Thyroid gland (tissue), 4 donors: ENCODE measurements around the gene FLOT2. TPM values are rescaled to one million over a fixed set of nuclear protein-coding genes. Genes with fewer than 3 reads are reported as not detected.
"Not testable (repeated sequence)": the region's sequence is repeated elsewhere in the genome, so short reads cannot be mapped to it uniquely, and the experiment has no call there.

Source experiments
- DNase-seq, 2 donors: peaks; one replicate each; pipeline ENCODE4 v3.0.0-alpha.2; 2019
- H3K27ac ChIP-seq, 3 donors: fragments of 200-600 bp; sonication (generic); 1 replicate in 2 of 3; 2 replicates in 1 of 3; pipeline ENCODE4 v1.5.1; 2016 to 2019; ENCODE audit warnings: mild to moderate bottlenecking in 1 of 3, moderate library complexity in 1 of 3
- H3K27me3 ChIP-seq: fragments of 200-600 bp; sonication (generic); one replicate; pipeline ENCODE4 v1.5.1; 2019
- H3K36me3 ChIP-seq, 2 donors: fragments of 200-600 bp; sonication (generic); one replicate each; pipeline ENCODE4 v1.5.1; 2016 to 2019
- H3K4me1 ChIP-seq, 2 donors: fragments of 200-600 bp; sonication (generic); one replicate each; pipeline ENCODE4 v1.5.1; 2017 to 2019
- H3K4me3 ChIP-seq, 3 donors: fragments of 200-600 bp; sonication (generic); replicated peaks in 1 of 3; 1 replicate in 2 of 3; 2 replicates in 1 of 3; pipeline ENCODE4 v1.5.1; 2016; ENCODE audit warnings: mild to moderate bottlenecking in 1 of 3
- H3K9me3 ChIP-seq: fragments of 200-600 bp; sonication (generic); one replicate; pipeline ENCODE4 v1.5.1; 2017
- CTCF ChIP-seq, 6 experiments: fragments of 200-600 bp in 3 of 6; fragments of 450-650 bp in 3 of 6; sonication (generic) in 3 of 6; IDR thresholded peaks; one replicate each; pipeline ENCODE4 v1.5.1; 2016 to 2019; ENCODE audit warnings: antibody characterized with exemption in 6 of 6, mild to moderate bottlenecking in 2 of 6, inconsistent platforms in 1 of 6, moderate library complexity in 1 of 6
- POLR2A ChIP-seq, 2 donors: fragments of 450-650 bp; IDR thresholded peaks; one replicate each; pipeline ENCODE4 v1.6.1; 2017; ENCODE audit warnings: antibody characterized with exemption in 2 of 2, mild to moderate bottlenecking in 2 of 2, moderate library complexity in 1 of 2
- WGBS, 2 donors: methylation state at CpG; one replicate each; pipeline ENCODE4 v1.1.5; 2017; 5-methylcytosine and 5-hydroxymethylcytosine counted together
- intact Hi-C: fragments of 100-400 bp; cut with DNase I; formaldehyde crosslinking; loops from one replicate; pipeline ENCODE4 v1.15.1; 2023
- total RNA-seq, 4 donors: library from RNA; depleted of rRNA; stranded (reverse); fragments of >200 nt; gene quantifications; one replicate each; pipeline ENCODE4 v1.2.3, GENCODE V29; 2016

Gene FLOT2
- total RNA-seq, 4 donors from 2014 or later = 55.0 to 75.0 (median 62.7) TPM

DNA sequence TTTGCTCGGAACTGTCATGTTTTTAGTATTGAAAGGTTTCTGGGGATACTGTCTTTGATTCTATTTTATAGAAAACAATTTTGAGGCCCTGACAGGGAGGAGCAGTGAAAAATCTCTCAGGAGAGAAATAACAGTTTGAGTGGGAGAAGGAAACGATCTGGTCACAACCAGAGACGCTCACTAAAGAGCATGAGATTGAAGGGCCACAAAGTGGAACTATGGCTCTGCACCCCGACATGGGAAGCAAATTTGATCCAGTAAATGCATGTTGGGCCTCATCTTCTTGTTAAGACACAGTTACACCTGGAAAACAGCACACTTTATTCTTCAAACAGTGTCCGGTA lies 42.2 kb downstream of the FLOT2 start:
- TF ChIP-seq CTCF (IDR thresholded peaks at IDR 0.05) (no peak), POLR2A (IDR thresholded peaks at IDR 0.05) (no peak)
- Histone ChIP-seq H3K36me3 (peaks cover 13 to 14% of the 10 kb centered on the region in 2 donors), H3K9me3 (no peaks in the 10 kb centered on the region), H3K27me3 (no peaks in the 10 kb centered on the region), H3K4me3 (peak overlapping the region; percentile 37 to 84 (median 49)), H3K27ac (peak overlapping the region in 1 of 3 donors; percentile 74), H3K4me1 (peaks cover 3 to 9% of the 10 kb centered on the region in 2 donors)
- 17 to 23% methylated on average over 5 of the region's 5 CpGs for WGBS, 2 donors
- intact Hi-C loops = loop anchor here (10.0 kb wide), 1 partner anchor 91 kb away; no protein-coding TSS in a partner anchor
- no peak for DNase-seq

GRCh38 chr17:28854457-28855335 lies 42.8 kb downstream of the FLOT2 start, which contains the start of gene ERAL1:
Gene ERAL1 (plus strand): TSS chr17:28855016. CDS start chr17:28855035, 19 bp downstream.
- 2 to 3% methylated on average over 28 to 38 of the region's 42 CpGs for WGBS, 2 donors
- TF ChIP-seq POLR2A (IDR thresholded peaks at IDR 0.05) (peak; percentile 11 to 60), CTCF (IDR thresholded peaks at IDR 0.05) (no peak)
- DNase-seq = peak; percentile 83
- Histone ChIP-seq H3K4me1 (peaks cover 3 to 9% of the 10 kb centered on the region in 2 donors), H3K27ac (peak within 1 kb of the TSS in 2 of 3 donors; percentile 36 to 74), H3K27me3 (no peaks in the 10 kb centered on the region), H3K36me3 (peaks cover 10 to 13% of the 10 kb centered on the region in 2 donors), H3K4me3 (peak within 1 kb of the TSS; percentile 37 to 84 (median 49)), H3K9me3 (no peaks in the 10 kb centered on the region)
- intact Hi-C loops = loop anchor here (5.0 to 10.0 kb wide), 2 partner anchors 37 to 90 kb away; no protein-coding TSS in a partner anchor

DNA sequence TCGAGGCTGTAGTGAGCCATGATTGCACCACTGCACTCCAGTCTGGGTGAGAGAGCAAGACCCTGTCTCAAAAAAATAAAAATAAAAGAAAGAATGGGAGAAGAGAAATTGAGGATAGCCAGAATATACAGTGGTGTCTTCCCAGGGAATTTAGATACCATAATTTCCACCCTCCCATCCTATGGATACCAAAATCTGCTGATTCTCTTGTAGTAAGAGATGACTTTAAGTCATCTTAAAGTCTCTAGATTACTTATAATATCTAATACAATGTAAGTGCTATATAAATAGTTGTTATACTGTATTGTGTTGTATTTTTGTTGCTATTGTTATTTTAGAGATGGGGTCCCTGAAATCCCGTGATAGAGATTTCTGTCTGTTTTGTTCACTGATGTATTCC lies 44.2 kb downstream of the FLOT2 start:
- intact Hi-C loops = loop anchor here (5.0 to 10.0 kb wide), 2 partner anchors 36 to 88 kb away; no protein-coding TSS in a partner anchor
- 94% methylated on average over 2 of the region's 2 CpGs for WGBS, 2 donors

GRCh38 chr17:28849281-28849680 lies 48.3 kb downstream of the FLOT2 start:
- 77% methylated on average over 5 of the region's 5 CpGs for WGBS, 2 donors
- Histone ChIP-seq H3K27me3 (no peaks in the 10 kb centered on the region), H3K4me3 (no peak overlapping the region), H3K27ac (no peak overlapping the region), H3K4me1 (peaks cover 3 to 4% of the 10 kb centered on the region in 2 donors), H3K36me3 (no peaks in the 10 kb centered on the region), H3K9me3 (no peaks in the 10 kb centered on the region)
- intact Hi-C loops = no loop called here
- no peak for TF ChIP-seq CTCF (IDR thresholded peaks at IDR 0.05)
- TF ChIP-seq POLR2A (IDR thresholded peaks at IDR 0.05) = no peak
- DNase-seq = no peak

More for the DNA sequence above, 44.2 kb downstream of the FLOT2 start:
- TF ChIP-seq CTCF (IDR thresholded peaks at IDR 0.05) (no peak), POLR2A (IDR thresholded peaks at IDR 0.05) (no peak)
- Histone ChIP-seq H3K9me3 (no peaks in the 10 kb centered on the region), H3K27ac (no peak overlapping the region), H3K4me3 (no peak overlapping the region), H3K36me3 (peaks cover 1 to 4% of the 10 kb centered on the region in 2 donors), H3K4me1 (peaks cover 3 to 9% of the 10 kb centered on the region in 2 donors), H3K27me3 (no peaks in the 10 kb centered on the region)
- no peak for DNase-seq

GRCh38 chr17:28848667-28849066 lies 48.9 kb downstream of the FLOT2 start:
- peak in 1 of 2 donors; percentile 3 for DNase-seq
- H3K27me3 ChIP-seq, H3K4me1 ChIP-seq, intact Hi-C loops, H3K36me3 ChIP-seq, H3K9me3 ChIP-seq, H3K27ac ChIP-seq, H3K4me3 ChIP-seq: not testable (repeated sequence)
- 83 to 87% methylated on average over 15 of the region's 15 CpGs for WGBS, 2 donors
- peak in 2 of 6 experiments; percentile 19 to 26 for TF ChIP-seq CTCF (IDR thresholded peaks at IDR 0.05)

DNA sequence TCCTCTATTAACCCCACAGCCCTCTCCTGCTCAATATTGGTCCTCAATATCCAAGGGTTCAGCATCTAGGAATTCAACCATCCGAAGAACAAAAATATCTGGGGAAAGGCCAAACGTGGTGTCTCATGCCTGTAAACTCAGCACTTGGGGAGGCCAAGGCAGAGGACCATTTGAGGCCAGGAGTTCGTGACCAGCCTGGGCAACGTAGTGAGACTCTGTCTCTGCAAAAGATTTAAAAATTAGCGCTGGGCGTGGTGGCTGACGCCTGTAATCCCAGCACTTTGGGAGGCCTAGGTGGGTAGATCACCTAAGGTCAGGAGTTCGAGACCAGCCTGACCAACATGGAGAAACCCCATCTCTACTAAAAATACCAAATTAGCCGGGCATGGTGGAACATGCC lies 50.8 kb downstream of the FLOT2 start:
- intact Hi-C loops, H3K4me1 ChIP-seq, H3K9me3 ChIP-seq, H3K4me3 ChIP-seq, DNase-seq, H3K27ac ChIP-seq, H3K27me3 ChIP-seq, H3K36me3 ChIP-seq: not testable (repeated sequence)
- WGBS, 2 donors = 87 to 94% methylated on average over 9 of the region's 9 CpGs
